Peyer's patch (tissue), 4 donors: ENCODE measurements around the gene SLCO4C1. TPM values are rescaled to one million over a fixed set of nuclear protein-coding genes. Genes with fewer than 3 reads are reported as not detected.

Experiments
- DNase-seq, 3 donors: peaks; one replicate each; pipeline ENCODE4 v3.0.0-alpha.2; 2017 to 2019
- H3K27ac ChIP-seq, 4 donors: fragments of 200-600 bp; sonication (generic); one replicate each; pipeline ENCODE4 v1.5.1; 2016 to 2019
- H3K27me3 ChIP-seq, 2 donors: fragments of 200-600 bp; sonication (generic); one replicate each; pipeline ENCODE4 v1.5.1; 2019
- H3K36me3 ChIP-seq, 3 donors: fragments of 200-600 bp; sonication (generic); one replicate each; pipeline ENCODE4 v1.5.1; 2016 to 2019
- H3K4me1 ChIP-seq, 4 donors: fragments of 200-600 bp; sonication (generic); one replicate each; pipeline ENCODE4 v1.5.1; 2016 to 2019
- H3K4me3 ChIP-seq, 4 donors: fragments of 200-600 bp; sonication (generic); 1 replicate in 3 of 4; 2 replicates in 1 of 4; pipeline ENCODE4 v1.5.1; 2016 to 2019; ENCODE audit warnings: mild to moderate bottlenecking in 1 of 4
- H3K9me3 ChIP-seq, 4 donors: fragments of 200-600 bp; sonication (generic); one replicate each; pipeline ENCODE4 v1.5.1; 2016 to 2019; ENCODE audit warnings: mild to moderate bottlenecking in 1 of 4
- CTCF ChIP-seq, 6 experiments: fragments of 450-650 bp in 4 of 6; fragments of 200-600 bp in 2 of 6; sonication (generic) in 1 of 6; IDR thresholded peaks; one replicate each; pipeline ENCODE4 v1.5.1; 2017 to 2019; ENCODE audit warnings: antibody characterized with exemption in 6 of 6, mild to moderate bottlenecking in 3 of 6, moderate library complexity in 1 of 6
- POLR2A ChIP-seq, 2 donors: fragments of 450-650 bp; IDR thresholded peaks; one replicate each; pipeline ENCODE4 v1.5.1; 2017; ENCODE audit warnings: antibody characterized with exemption in 2 of 2, mild to moderate bottlenecking in 2 of 2, moderate library complexity in 2 of 2
- total RNA-seq, 4 donors: library from RNA; depleted of rRNA; stranded (reverse); fragments of >200 nt; gene quantifications; one replicate each; pipeline ENCODE4 v1.1.0, GENCODE V29; 2016

Gene SLCO4C1
- total RNA-seq, 4 donors from 2014 or later = 1.7 to 2.1 TPM; not detected in 2

GRCh38 chr5:102226321-102226720, 69.8 kb downstream of the SLCO4C1 start:
- TF ChIP-seq CTCF (IDR thresholded peaks at IDR 0.05) = no peak
- TF ChIP-seq POLR2A (IDR thresholded peaks at IDR 0.05) = no peak
- Histone ChIP-seq H3K4me1 (no peaks in the 10 kb centered on the region), H3K27me3 (no peaks in the 10 kb centered on the region), H3K4me3 (no peak overlapping the region), H3K9me3 (no peaks in the 10 kb centered on the region), H3K36me3 (no peaks in the 10 kb centered on the region), H3K27ac (no peak overlapping the region)
- DNase-seq = no peak

GRCh38 chr5:102223542-102224477, 72.3 kb downstream of the SLCO4C1 start:
- H3K36me3 ChIP-seq = no peaks in the 10 kb centered on the region
- H3K4me3 ChIP-seq = no peak overlapping the region
- H3K27ac ChIP-seq = no peak overlapping the region
- H3K27me3 ChIP-seq = no peaks in the 10 kb centered on the region
- no peak for DNase-seq
- TF ChIP-seq CTCF (IDR thresholded peaks at IDR 0.05) (peak; percentile 11 to 68 (median 58)), POLR2A (IDR thresholded peaks at IDR 0.05) (no peak)
- no peaks in the 10 kb centered on the region for H3K9me3 ChIP-seq
- no peaks in the 10 kb centered on the region for H3K4me1 ChIP-seq

GRCh38 chr5:102222772-102223171, 73.3 kb downstream of the SLCO4C1 start:
- Histone ChIP-seq H3K36me3 (no peaks in the 10 kb centered on the region), H3K4me1 (no peaks in the 10 kb centered on the region), H3K27me3 (no peaks in the 10 kb centered on the region), H3K9me3 (no peaks in the 10 kb centered on the region), H3K4me3 (no peak overlapping the region), H3K27ac (no peak overlapping the region)
- TF ChIP-seq POLR2A (IDR thresholded peaks at IDR 0.05) (no peak), CTCF (IDR thresholded peaks at IDR 0.05) (no peak)
- no peak for DNase-seq

GRCh38 chr5:102221949-102222348, 74.1 kb downstream of the SLCO4C1 start:
- no peak for DNase-seq
- TF ChIP-seq CTCF (IDR thresholded peaks at IDR 0.05) (no peak), POLR2A (IDR thresholded peaks at IDR 0.05) (no peak)

GRCh38 chr5:102218159-102218558, 77.9 kb downstream of the SLCO4C1 start:
- Histone ChIP-seq H3K36me3 (no peaks in the 10 kb centered on the region), H3K9me3 (no peaks in the 10 kb centered on the region), H3K4me1 (no peaks in the 10 kb centered on the region), H3K27me3 (no peaks in the 10 kb centered on the region), H3K4me3 (no peak overlapping the region), H3K27ac (no peak overlapping the region)
- no peak for DNase-seq
- no peak for TF ChIP-seq CTCF (IDR thresholded peaks at IDR 0.05)
- no peak for TF ChIP-seq POLR2A (IDR thresholded peaks at IDR 0.05)

More at GRCh38 chr5:102221949-102222348, 74.1 kb downstream of the SLCO4C1 start:
- no peak overlapping the region for H3K4me3 ChIP-seq
- no peaks in the 10 kb centered on the region for H3K4me1 ChIP-seq
- no peaks in the 10 kb centered on the region for H3K9me3 ChIP-seq
- no peaks in the 10 kb centered on the region for H3K36me3 ChIP-seq
- no peaks in the 10 kb centered on the region for H3K27me3 ChIP-seq
- no peak overlapping the region for H3K27ac ChIP-seq
